Activated T-helper 2 cell treated with anti-CD3 and anti-CD28 coated beads, Interferon-gamma antibody, Interleukin-2, Interleukin-4, amounts not matched to agents 10 μg/mL and 5 μg/mL and 100 μg/mL, durations not matched to agents 14 hours and 24 hours and 36 hours (primary cell): ENCODE measurements around the gene C2CD5. TPM values are rescaled to one million over a fixed set of nuclear protein-coding genes. Genes with fewer than 3 reads are reported as not detected.
"Not testable (repeated sequence)": the region's sequence is repeated elsewhere in the genome, so short reads cannot be mapped to it uniquely, and the experiment has no call there.

Experiments
- DNase-seq: peaks from one replicate; pipeline ENCODE4 v3.0.0; 2021; ENCODE audit warnings: low spot score
- H3K27ac Mint-ChIP-seq: one replicate; pipeline ENCODE4 v1.8.0; 2021; ENCODE audit warnings: mixed read lengths
- H3K27me3 Mint-ChIP-seq: one replicate; pipeline ENCODE4 v1.8.0; 2021; ENCODE audit warnings: low read depth, mixed read lengths
- H3K36me3 Mint-ChIP-seq: one replicate; pipeline ENCODE4 v1.8.0; 2021; ENCODE audit warnings: low read depth, mixed read lengths
- H3K4me1 Mint-ChIP-seq: one replicate; pipeline ENCODE4 v1.8.0; 2021; ENCODE audit warnings: low read depth, mixed read lengths
- H3K4me3 Mint-ChIP-seq: one replicate; pipeline ENCODE4 v1.8.0; 2021; ENCODE audit warnings: low read depth, mild to moderate bottlenecking, moderate library complexity, mixed read lengths
- H3K9me3 Mint-ChIP-seq: one replicate; pipeline ENCODE4 v1.8.0; 2021; ENCODE audit warnings: mixed read lengths
- intact Hi-C: fragments of 100-400 bp; cut with micrococcal nuclease; formaldehyde crosslinking; loops from one replicate; pipeline ENCODE4 v1.15.1; 2023
- total RNA-seq: library from RNA; stranded (reverse); gene quantifications from 2 replicates; pipeline ENCODE4 v1.2.3, GENCODE V29; 2022

The C2CD5 gene
- total RNA-seq, 1 donor from 2014 or later = 36.3 TPM

DNA sequence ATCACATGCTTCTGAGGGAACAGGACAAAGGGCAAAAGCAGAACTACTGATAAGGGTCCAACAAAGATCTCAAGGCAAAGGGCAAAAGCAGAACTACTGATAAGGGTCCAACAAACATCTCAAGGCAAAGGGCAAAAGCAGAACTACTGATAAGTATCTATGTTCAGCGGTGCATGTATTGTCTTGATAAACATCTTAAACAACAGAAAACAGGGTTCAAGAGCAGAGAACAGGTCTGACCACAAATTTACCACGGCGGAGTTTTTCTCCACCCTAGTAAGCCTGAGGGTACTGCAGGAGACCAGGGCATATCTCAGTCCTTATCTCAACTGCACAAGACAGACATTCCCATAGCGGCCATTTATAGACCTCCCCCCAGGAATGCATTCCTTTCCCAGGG is 10.4 kb upstream of the C2CD5 start:
- intact Hi-C loops, H3K36me3 Mint-ChIP-seq, H3K4me3 Mint-ChIP-seq, H3K4me1 Mint-ChIP-seq, H3K27ac Mint-ChIP-seq, H3K27me3 Mint-ChIP-seq, DNase-seq: not testable (repeated sequence)
- H3K9me3 Mint-ChIP-seq = peaks cover 19% of the 10 kb centered on the region

DNA sequence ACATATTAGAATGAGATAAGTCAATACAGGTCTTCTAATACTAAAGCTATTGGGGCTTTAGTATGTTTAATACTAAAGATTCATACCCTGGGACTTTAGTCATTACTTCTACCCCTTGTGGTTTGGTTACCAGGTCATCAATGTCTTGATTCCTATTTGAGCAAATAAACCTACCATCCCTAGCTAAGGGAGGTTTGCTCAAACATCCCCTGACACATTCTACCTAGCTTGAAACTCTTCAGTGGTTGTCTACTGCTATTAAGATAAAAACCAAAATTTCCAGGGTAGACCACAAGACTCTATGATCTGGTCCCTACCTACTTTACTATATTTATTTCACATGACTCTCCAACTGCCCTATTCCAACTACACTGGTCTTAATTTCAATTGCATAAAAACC is 7.3 kb upstream of the C2CD5 start:
- H3K27ac Mint-ChIP-seq = no peak overlapping the region
- H3K9me3 Mint-ChIP-seq = peaks cover 19% of the 10 kb centered on the region
- peaks cover 10% of the 10 kb centered on the region for H3K27me3 Mint-ChIP-seq
- H3K4me3 Mint-ChIP-seq = no peak overlapping the region
- no peak for DNase-seq
- H3K4me1 Mint-ChIP-seq = peaks cover 8% of the 10 kb centered on the region
- peaks cover 9% of the 10 kb centered on the region for H3K36me3 Mint-ChIP-seq
- intact Hi-C loops = no loop called here

DNA sequence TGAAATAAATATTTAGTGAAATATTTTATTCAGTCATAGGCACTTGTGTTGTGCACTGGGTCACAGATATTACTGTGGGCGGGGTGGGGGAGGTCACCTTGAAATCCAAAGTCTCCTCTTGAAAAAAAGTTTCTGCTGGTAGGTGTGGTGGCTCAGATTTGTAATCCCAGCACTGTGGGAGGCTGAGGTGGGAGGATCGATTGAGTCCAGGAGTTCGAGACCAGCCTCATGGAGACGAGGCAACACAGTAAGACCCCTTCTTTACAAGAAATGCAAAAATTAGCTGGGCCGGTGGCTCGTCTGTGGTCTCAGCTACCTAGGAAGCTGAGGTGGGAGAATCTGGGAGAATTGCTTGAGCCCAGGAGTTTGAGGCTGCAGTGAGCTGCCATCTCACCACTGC is 913 bp upstream of the C2CD5 start:
- intact Hi-C loops = loop anchor here (2.0 kb wide), 2 partner anchors 14 to 18 kb away; no protein-coding TSS in a partner anchor
- Mint-ChIP-seq H3K27ac (peak overlapping the region; percentile 30), H3K9me3 (peaks cover 3% of the 10 kb centered on the region), H3K27me3 (peaks cover 13% of the 10 kb centered on the region), H3K4me1 (peaks cover 33% of the 10 kb centered on the region), H3K36me3 (peaks cover 24% of the 10 kb centered on the region), H3K4me3 (peak overlapping the region; percentile 47)
- DNase-seq = no peak

DNA sequence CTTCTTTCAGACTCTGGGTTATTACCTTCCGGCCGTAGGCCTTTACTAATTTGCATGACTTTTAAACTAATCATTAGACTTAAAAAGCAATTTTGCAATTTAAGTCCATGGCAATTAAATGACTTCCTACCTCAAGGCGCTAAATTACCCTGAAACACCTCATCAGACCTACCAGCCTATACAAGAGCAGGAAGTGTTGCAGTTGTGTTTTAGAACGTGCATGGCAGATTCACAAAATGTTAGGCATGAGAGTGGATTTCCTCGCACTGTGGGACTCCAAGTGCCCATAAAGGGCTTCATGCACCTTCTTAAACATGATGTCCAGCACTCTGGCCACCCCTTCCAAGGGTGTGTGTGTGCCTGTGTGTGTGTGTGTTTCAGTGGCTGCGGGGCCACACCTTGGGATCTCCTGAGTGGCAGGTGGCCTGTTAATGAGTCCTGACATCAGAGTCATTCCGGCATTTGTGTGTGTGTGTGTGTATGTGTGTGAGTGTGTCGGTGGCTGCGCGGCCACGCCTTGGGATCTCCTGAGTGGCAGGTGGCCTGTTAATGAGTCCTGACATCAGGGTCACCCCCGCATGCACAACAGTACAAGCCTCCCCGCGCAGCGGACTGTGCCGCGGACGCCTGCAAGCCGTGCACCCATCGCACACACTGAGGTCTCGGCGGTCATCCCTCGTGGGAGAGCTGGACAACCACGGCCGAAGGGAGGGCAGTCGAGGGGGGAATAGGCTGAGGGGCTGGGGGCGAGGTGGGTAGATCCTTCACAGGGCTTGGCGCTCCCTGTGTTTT is 900 bp downstream of the C2CD5 start:
- DNase-seq = peak; percentile 50
- peaks cover 41% of the 10 kb centered on the region for H3K4me1 Mint-ChIP-seq
- H3K27me3 Mint-ChIP-seq = peaks cover 12% of the 10 kb centered on the region
- peak overlapping the region; percentile 94 for H3K4me3 Mint-ChIP-seq
- peaks cover 3% of the 10 kb centered on the region for H3K9me3 Mint-ChIP-seq
- peaks cover 38% of the 10 kb centered on the region for H3K36me3 Mint-ChIP-seq
- intact Hi-C loops = loop anchor here (1.0 to 5.0 kb wide), 6 partner anchors 8 to 497 kb away; partner anchors contain the start of genes CMAS and ETNK1
- H3K27ac Mint-ChIP-seq = peak overlapping the region; percentile 93

DNA sequence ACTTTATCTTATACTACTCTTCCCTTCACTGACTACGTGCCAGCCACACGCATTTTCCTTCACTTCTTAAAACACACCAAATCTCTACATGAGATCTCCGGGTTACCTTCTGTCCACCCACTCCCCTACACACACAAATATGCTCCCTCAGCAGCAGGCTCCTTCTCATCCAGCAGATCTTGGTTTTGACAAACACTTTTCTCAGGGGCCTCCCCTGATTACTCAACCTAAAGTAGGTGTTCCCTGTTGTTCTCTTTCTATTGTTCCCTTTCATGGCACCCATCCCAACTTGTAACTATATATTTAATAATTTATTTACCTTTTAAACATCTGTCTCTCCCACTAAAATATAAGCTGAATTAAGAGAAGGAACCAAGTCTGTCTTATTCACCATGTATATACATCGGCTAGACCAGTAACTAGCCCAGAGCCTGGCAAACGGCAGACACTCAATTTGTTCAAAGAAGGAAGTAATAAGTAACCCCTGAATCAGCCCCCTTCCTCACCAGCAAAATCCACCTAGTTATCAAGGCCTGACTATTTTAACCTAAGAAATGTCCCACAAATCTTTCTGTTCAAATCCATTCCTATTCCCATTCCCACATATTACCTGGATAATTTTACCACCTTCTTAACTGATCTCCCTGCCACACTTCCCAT is 2.7 kb downstream of the C2CD5 start:
- DNase-seq = no peak
- Mint-ChIP-seq H3K9me3 (peaks cover 3% of the 10 kb centered on the region), H3K4me3 (peak overlapping the region; percentile 45), H3K27ac (peak overlapping the region; percentile 52), H3K27me3 (peaks cover 3% of the 10 kb centered on the region), H3K36me3 (peaks cover 42% of the 10 kb centered on the region), H3K4me1 (peaks cover 48% of the 10 kb centered on the region)
- intact Hi-C loops = loop anchor here (5.0 kb wide), 1 partner anchor 146 kb away; no protein-coding TSS in a partner anchor

DNA sequence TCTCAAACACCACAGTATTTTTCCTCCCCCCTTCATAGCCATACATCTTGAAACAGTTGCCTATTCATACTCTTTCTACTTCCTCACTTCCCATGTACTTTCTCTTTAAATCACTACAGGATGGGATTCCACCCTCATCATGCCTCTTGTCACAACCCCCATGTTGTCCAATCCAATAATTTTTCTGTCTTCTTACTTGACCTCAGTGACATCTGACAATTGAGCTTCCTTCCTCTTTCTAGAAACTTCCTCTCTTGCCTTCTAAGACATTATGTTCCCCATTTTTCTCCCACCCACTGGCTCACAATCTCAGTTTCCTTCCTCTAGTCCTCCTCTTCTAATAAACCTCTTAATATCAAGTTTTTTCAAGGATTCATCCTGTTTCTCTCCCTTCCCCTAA is 5.3 kb downstream of the C2CD5 start:
- H3K4me1 Mint-ChIP-seq = peaks cover 58% of the 10 kb centered on the region
- no peak for DNase-seq
- peaks cover 46% of the 10 kb centered on the region for H3K36me3 Mint-ChIP-seq
- intact Hi-C loops = no loop called here
- H3K27me3 Mint-ChIP-seq = no peaks in the 10 kb centered on the region
- H3K27ac Mint-ChIP-seq = no peak overlapping the region
- H3K4me3 Mint-ChIP-seq = no peak overlapping the region
- no peaks in the 10 kb centered on the region for H3K9me3 Mint-ChIP-seq

DNA sequence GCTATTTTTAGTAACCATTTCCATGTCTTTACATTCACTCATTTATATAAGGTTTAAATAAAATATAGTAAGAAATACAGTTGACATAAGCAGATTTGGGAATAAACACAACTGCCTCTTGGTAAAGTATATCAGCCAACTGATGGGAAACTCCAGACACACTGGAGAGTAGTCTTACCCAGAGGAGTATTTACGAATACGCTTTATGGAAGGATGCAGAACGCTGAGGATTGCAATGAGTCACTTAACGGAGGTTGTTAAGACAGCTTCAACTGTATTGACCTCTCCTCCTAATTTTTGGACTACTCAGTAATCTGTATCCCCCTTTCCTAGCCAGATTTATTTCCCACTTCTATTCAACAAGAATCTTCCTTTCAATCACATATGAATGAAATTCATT is 6.0 kb downstream of the C2CD5 start:
- Mint-ChIP-seq H3K27ac (no peak overlapping the region), H3K27me3 (no peaks in the 10 kb centered on the region), H3K4me1 (peaks cover 56% of the 10 kb centered on the region), H3K36me3 (peaks cover 51% of the 10 kb centered on the region), H3K4me3 (no peak overlapping the region), H3K9me3 (no peaks in the 10 kb centered on the region)
- DNase-seq = no peak
- intact Hi-C loops = no loop called here

DNA sequence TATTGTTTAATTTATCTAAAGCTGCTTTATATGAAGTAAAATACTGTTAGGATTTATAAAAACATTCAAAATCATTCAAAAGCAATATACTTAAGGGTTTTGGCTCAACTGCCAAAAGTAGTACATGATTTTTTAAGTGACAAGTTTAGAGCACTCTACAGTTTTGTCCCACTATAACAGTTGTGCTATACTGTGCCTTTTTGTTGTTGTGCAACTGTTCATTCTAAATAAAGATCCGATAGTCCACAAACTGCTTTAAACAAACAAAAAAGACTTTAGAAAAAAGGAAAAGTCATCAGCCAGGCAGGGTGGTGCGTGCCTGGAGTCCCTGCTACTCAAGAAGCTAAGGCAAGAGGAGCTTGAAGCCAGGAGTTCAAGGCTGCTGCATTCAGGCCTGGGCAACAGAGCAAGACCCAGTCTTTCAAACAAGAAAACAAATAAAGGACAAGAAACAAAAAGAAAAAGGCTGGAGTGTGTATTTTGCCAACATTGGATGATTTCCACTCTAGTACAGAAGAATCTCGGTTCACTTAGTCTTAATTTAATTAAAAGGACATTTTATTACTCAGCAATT is 7.3 kb downstream of the C2CD5 start:
- Mint-ChIP-seq H3K4me1 (peaks cover 48% of the 10 kb centered on the region), H3K4me3 (no peak overlapping the region), H3K27ac (no peak overlapping the region), H3K27me3 (no peaks in the 10 kb centered on the region), H3K9me3 (no peaks in the 10 kb centered on the region), H3K36me3 (peaks cover 56% of the 10 kb centered on the region)
- intact Hi-C loops = no loop called here
- no peak for DNase-seq

DNA sequence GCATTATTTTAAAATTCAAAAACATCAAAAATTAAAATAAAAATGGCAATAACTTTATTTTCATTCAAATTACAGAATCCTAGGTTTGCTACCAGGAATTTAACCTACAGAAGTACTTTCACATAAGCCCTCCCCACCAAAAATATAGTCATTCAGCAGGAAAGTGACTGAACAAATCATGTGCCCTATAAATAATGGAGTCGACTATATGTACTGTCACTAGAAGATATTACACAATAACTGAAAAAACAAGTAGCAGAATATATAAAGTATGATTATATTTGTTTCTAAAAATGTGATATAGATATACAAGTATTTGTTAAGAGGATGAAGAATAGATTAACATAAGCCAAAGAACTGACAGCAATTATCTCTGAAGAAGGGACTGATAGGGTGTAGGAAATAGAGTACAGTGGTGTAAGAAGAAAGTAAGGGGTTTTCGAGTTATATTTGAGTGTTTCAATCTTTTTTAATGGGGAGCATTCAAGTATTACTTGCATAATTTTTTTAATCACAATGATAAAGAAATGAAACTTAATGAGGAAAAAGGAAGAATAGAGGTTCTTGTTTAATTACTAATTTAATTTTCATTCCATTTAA is 7.9 kb downstream of the C2CD5 start:
- no peak overlapping the region for H3K27ac Mint-ChIP-seq
- H3K9me3 Mint-ChIP-seq = peaks cover 1% of the 10 kb centered on the region
- intact Hi-C loops = no loop called here
- no peaks in the 10 kb centered on the region for H3K27me3 Mint-ChIP-seq
- no peak overlapping the region for H3K4me3 Mint-ChIP-seq
- DNase-seq = no peak
- H3K36me3 Mint-ChIP-seq = peaks cover 58% of the 10 kb centered on the region
- H3K4me1 Mint-ChIP-seq = peaks cover 42% of the 10 kb centered on the region

DNA sequence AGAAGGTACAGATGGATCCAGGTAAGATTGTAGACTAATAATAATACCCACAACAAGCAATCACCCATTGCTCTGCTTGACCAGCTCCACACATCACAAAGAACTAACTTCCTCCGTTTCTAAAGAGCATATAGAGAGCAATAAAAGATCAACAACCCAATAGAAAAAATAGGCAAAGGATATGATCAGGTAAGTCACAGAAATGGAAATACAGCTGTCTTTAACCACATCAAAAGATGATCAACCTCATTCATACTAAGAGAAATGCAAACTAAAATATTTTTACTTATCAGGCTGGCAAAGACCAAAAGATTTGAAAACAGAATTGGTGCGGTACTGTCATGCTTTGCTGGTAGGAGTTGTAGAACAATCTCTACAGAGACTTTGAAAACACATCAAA is 8.9 kb downstream of the C2CD5 start:
- Mint-ChIP-seq H3K27ac (no peak overlapping the region), H3K4me1 (peaks cover 36% of the 10 kb centered on the region), H3K36me3 (peaks cover 57% of the 10 kb centered on the region), H3K4me3 (no peak overlapping the region), H3K27me3 (no peaks in the 10 kb centered on the region), H3K9me3 (peaks cover 4% of the 10 kb centered on the region)
- intact Hi-C loops = loop anchor here (1.0 kb wide), 1 partner anchor 8 kb away; no protein-coding TSS in a partner anchor
- no peak for DNase-seq

DNA sequence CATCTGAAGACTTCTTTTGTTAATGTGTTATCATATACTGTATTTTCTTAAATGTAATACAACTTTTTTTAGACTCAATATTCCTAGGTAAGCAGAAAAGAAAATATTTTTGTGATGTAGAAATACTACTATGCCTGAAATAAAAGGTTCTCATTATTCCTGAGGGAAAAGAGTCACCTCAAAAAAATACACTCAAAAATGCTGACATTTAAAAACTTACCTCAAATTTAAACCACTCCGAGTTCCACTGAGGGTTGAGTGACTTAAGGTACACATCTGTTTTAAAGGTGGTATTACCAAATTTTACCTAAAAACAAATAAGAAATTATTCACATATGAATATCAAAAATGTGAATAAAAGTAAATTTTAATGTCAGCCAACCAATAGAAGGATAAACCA is 9.3 kb downstream of the C2CD5 start:
- Mint-ChIP-seq H3K4me3 (no peak overlapping the region), H3K4me1 (peaks cover 34% of the 10 kb centered on the region), H3K27ac (no peak overlapping the region), H3K36me3 (peaks cover 53% of the 10 kb centered on the region), H3K9me3 (peaks cover 4% of the 10 kb centered on the region), H3K27me3 (no peaks in the 10 kb centered on the region)
- intact Hi-C loops = loop anchor here (1.0 kb wide), 1 partner anchor 8 kb away; no protein-coding TSS in a partner anchor
- DNase-seq = no peak

DNA sequence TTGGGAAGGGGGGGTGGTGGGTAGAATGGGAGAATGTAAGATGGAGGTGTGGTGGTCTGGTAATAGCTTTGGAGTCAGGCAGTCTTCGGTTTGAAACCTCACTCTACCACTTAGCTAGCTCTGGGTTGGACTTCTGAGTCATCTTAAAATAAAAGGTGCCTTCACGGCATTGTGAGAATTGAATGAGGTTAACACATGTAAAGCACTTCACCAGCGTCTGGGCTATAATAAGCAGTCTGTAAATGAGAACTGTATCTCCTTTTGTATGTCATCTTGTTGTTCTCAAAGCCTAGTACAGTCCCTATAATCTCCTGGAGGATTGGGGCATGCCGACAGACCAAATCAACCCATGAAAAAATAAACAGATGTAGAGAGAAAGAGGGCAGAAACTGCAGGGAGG is 11.2 kb downstream of the C2CD5 start:
- Mint-ChIP-seq H3K4me1 (peaks cover 30% of the 10 kb centered on the region), H3K4me3 (no peak overlapping the region), H3K27me3 (no peaks in the 10 kb centered on the region), H3K36me3 (peaks cover 42% of the 10 kb centered on the region), H3K9me3 (peaks cover 4% of the 10 kb centered on the region), H3K27ac (no peak overlapping the region)
- intact Hi-C loops = no loop called here
- no peak for DNase-seq
